Activated CD4-positive, alpha-beta T cell treated with anti-CD3 and anti-CD28 coated beads for 36 hours (primary cell): ENCODE data around the gene SWI5. TPM values are rescaled to one million over a fixed set of nuclear protein-coding genes. Genes with fewer than 3 reads are reported as not detected.
A peak's percentile ranks its signal among the peaks of the same experiment; 100 is the strongest.

Experiments
- ATAC-seq: fragments of 200-7000 bp; cut with Tn5 transposase; one replicate; pipeline ENCODE4 v1.10.0; 2021; ENCODE audit warnings: mild to moderate bottlenecking, moderate library complexity
- CTCF ChIA-PET: fragments of 350-600 bp; sonication (Branson Sonifier 250); formaldehyde crosslinking; loops from one replicate; lab custom pipeline; 2021; ENCODE audit warnings: antibody characterized with exemption; lab: Charles Lee
- POLR2A ChIA-PET: fragments of 350-600 bp; sonication (Branson Sonifier 250); formaldehyde crosslinking; loops from one replicate; lab custom pipeline; 2021; ENCODE audit warnings: antibody characterized with exemption, inconsistent platforms; lab: Charles Lee
- DNase-seq: peaks from one replicate; pipeline ENCODE4 v3.0.0-alpha.2; 2020
- H3K27ac Mint-ChIP-seq: one replicate; pipeline ENCODE4 v1.8.0; 2021; ENCODE audit warnings: mixed read lengths
- H3K27me3 Mint-ChIP-seq: one replicate; pipeline ENCODE4 v1.8.0; 2021; ENCODE audit warnings: mixed read lengths
- H3K36me3 Mint-ChIP-seq: one replicate; pipeline ENCODE4 v1.8.0; 2021; ENCODE audit warnings: low read depth, mixed read lengths
- H3K4me1 Mint-ChIP-seq: one replicate; pipeline ENCODE4 v1.8.0; 2021; ENCODE audit warnings: mixed read lengths
- H3K4me3 Mint-ChIP-seq: one replicate; pipeline ENCODE4 v1.8.0; 2021; ENCODE audit warnings: mild to moderate bottlenecking, moderate library complexity, mixed read lengths
- H3K9me3 Mint-ChIP-seq: one replicate; pipeline ENCODE4 v1.8.0; 2021; ENCODE audit warnings: low read depth, mixed read lengths
- intact Hi-C, 2 experiments: fragments of 100-400 bp; cut with DNase I in 1 of 2; cut with micrococcal nuclease in 1 of 2; formaldehyde crosslinking; loops; one replicate each; pipeline versions ENCODE4 v1.14.2 to v1.15.1; 2022 to 2024; cut with DNase I, micrococcal nuclease
- total RNA-seq, 2 experiments: library from RNA; stranded (reverse); gene quantifications; one replicate each; pipeline ENCODE4 v1.2.3, GENCODE V29; 2021

SWI5 gene
- total RNA-seq, 2 experiments from 2014 or later: 13.1 to 14.1 TPM

DNA sequence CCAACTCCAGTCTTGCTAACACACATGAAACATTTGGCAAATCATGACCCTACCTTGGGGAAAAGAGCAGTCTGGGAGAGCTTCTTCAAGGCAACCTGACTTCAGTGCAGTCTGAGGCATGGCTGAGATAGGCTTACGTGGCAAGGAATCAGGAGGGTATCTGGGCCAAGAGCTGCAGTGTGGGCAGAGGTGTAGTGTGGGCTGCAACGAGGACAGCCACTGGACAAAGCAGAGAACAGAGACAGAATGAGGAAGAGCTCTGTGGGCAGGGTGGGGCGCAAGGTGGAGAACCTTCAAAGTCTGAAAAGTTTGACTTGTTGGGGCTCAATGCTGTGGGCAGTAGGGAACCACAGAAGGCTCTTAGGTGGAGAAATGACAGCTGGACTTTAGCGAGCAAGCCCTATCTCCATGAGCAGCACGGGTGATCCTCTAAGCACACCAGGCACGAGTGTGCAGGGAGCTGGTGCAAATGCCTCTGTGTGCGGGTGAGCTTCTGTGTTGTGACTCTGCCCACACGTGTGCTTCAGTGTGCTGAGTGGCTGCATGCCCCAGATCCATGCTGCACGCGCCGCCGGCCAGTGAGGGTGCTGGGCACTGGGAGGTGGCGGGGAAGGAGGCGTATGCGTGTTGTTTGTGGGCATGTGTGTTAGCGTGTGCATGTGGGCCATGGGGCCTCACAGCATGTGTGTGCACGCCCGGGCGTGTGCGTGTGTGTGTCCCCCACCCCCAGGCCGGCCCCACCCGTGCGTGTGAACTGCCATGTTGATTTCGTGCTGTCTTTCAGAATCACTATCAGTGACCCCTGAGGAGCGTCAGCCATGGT lies 23.5 kb upstream of the SWI5 start:
- Mint-ChIP-seq H3K27me3 (peaks cover 5% of the 10 kb centered on the region), H3K9me3 (no peaks in the 10 kb centered on the region), H3K36me3 (peaks cover 2% of the 10 kb centered on the region), H3K27ac (no peak overlapping the region), H3K4me1 (peaks cover 7% of the 10 kb centered on the region), H3K4me3 (no peak overlapping the region)
- ChIA-PET CTCF (interaction anchor here (0.9 to 1.0 kb wide), 2 partner anchors 11 to 52 kb away, joined by 3 read pairs; no protein-coding TSS in a partner anchor), POLR2A (interaction anchor here (0.5 kb wide), 1 partner anchor 51 kb away, joined by 3 read pairs; no protein-coding TSS in a partner anchor)
- DNase-seq (no peak), ATAC-seq (no peak)
- intact Hi-C loops: no loop called here

DNA sequence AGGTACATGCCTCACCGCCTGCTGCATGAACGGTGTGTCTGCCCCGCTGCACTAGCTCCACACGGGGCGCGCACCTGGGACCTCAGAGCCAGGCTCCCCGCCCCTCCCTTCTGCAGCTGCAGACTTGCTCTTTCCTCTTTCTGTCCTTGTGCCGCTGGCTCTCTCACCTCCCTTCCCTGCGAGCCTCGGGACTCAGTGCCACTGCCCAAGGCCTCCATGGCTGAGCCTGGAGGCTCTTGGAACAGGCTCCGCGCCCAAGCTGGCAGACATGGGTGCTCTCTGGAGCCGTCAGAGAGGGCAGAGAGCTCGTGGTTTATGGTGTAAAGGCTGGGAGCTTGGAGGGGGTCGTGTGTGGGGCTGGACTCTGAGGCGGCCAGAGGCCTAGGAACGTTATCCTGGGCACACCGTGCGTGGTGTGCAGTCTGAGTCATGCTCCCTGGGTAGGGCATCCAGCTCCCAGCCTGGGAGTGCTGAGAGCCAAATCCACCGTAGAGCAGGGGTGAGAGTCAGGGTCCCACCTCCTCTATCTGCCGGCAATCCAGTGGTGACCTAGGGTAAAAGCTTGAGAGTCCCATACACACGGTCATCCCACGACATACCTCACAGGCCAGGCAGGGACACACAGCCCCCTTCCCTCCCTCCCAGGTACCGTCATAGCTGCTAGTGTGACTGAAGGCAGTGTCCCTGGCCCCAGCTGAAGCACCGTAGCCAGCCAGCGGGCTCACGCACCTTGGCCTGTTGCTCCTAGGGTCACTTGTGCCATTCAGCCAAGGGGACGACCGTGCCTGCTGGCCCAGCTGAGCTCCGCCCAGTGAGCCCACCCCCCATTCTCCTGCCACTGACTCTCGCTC lies 22.7 kb upstream of the SWI5 start:
- peaks cover 4% of the 10 kb centered on the region for H3K36me3 Mint-ChIP-seq
- ATAC-seq: no peak
- DNase-seq: no peak
- intact Hi-C loops: no loop called here
- POLR2A ChIA-PET: interaction anchor here (0.5 kb wide), 1 partner anchor 52 kb away, joined by 3 read pairs; no protein-coding TSS in a partner anchor
- H3K9me3 Mint-ChIP-seq: no peaks in the 10 kb centered on the region
- peaks cover 5% of the 10 kb centered on the region for H3K27me3 Mint-ChIP-seq
- CTCF ChIA-PET: interaction anchor here (0.6 to 1.0 kb wide), 3 partner anchors 12 to 21 kb away, joined by 3 read pairs; no protein-coding TSS in a partner anchor
- peaks cover 7% of the 10 kb centered on the region for H3K4me1 Mint-ChIP-seq
- no peak overlapping the region for H3K4me3 Mint-ChIP-seq
- no peak overlapping the region for H3K27ac Mint-ChIP-seq

DNA sequence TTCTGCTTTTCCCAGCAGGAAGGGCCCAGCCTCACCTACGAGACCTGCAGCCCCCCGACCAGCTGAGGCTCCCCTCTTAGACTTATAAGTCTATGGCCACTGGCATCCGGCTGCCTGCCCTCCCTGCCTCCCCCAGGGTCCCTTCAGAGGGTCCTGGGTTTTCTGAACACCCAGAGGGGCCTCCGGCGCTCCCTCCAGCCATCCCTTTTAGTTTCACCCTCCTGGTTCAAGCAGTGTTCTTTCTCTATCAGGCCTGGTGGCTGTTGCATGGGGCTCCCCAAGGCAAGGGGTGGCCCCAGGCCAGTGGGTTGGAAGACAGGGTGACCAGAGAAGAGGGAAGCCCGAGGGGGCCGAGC lies 22.1 kb upstream of the SWI5 start:
- Mint-ChIP-seq H3K27me3 (peaks cover 5% of the 10 kb centered on the region), H3K4me3 (no peak overlapping the region), H3K27ac (no peak overlapping the region), H3K36me3 (peaks cover 6% of the 10 kb centered on the region), H3K4me1 (peaks cover 7% of the 10 kb centered on the region), H3K9me3 (no peaks in the 10 kb centered on the region)
- DNase-seq: no peak
- ChIA-PET CTCF (interaction anchor here (0.6 kb wide), 1 partner anchor 20 kb away, joined by 3 read pairs; no protein-coding TSS in a partner anchor), POLR2A (no interaction called here)
- no peak for ATAC-seq
- intact Hi-C loops: no loop called here

DNA sequence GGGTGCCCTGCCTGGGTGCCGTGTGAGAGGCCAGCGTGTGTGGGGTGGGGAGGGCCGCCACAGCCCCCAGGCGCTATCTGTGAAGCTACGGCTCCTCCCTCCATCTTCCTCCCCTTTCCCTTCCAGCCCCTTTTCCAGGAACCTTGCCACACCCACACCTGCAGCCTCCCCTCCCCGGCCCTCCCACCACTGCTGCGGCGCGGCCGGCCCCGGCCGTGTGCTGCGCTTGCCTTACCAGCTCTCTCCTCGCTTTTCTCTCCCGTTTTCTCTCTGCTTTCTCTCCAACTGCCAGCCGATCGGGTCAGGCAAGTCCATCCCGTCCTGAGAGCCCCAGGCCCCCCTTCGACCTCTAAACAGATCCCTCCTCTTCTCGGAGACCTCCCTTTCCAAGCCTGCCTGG lies 21.7 kb upstream of the SWI5 start:
- ChIA-PET CTCF (no interaction called here), POLR2A (no interaction called here)
- DNase-seq (no peak), ATAC-seq (no peak)
- Mint-ChIP-seq H3K36me3 (peaks cover 6% of the 10 kb centered on the region), H3K27ac (no peak overlapping the region), H3K4me1 (peaks cover 7% of the 10 kb centered on the region), H3K27me3 (peaks cover 5% of the 10 kb centered on the region), H3K4me3 (no peak overlapping the region), H3K9me3 (no peaks in the 10 kb centered on the region)
- intact Hi-C loops: no loop called here

DNA sequence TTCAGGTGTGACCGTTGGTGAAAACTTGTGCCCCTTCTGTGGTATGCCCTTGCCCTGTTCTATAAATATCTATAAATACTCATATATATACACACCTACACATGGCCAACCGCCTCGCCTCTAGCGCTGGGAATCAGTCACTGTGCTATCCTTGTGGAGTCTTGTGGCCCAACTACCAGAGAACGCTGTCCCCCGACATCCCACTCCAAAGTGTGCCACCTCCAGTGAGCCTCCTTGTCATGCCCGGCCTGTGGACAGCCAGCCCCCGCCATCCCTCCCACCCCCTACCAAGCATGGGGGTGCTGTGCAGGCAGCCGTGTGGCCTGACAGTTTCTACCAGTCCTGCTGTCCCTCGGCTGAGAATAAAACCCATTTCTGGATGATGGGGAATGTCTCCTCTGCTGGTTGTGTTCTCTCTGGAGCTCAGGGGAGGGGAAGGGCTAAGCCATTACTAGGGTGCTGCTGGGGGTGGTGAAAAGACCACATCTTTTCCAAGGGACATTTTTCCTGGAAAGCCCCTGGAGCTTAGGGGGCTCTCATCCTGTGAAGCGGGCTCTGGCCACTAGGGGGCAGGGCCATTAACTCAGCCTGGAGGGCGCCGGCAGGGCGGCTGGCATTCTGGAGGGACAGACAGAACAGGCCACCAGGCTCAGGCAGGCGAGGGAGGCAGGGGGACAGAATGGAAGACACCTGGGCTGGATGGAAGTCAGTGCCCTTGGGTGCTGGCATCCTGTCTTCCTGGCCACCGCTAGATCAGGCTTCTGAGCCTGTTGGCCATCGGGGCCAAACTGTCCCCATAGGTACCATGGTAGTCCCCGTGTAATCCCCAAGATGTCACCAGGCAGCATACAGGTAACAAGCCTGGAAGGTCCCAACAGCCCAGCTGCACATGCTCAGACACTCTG lies 21.0 kb upstream of the SWI5 start:
- intact Hi-C loops: no loop called here
- DNase-seq (peak; percentile 76), ATAC-seq (no peak)
- Mint-ChIP-seq H3K4me3 (no peak overlapping the region), H3K4me1 (peaks cover 4% of the 10 kb centered on the region), H3K9me3 (no peaks in the 10 kb centered on the region), H3K27ac (no peak overlapping the region), H3K27me3 (peaks cover 5% of the 10 kb centered on the region), H3K36me3 (peaks cover 9% of the 10 kb centered on the region)
- POLR2A ChIA-PET: no interaction called here
- CTCF ChIA-PET: interaction anchor here (0.6 to 1.7 kb wide), 6 partner anchors 10 to 842 kb away, joined by 3 to 6 read pairs (median 3); no protein-coding TSS in a partner anchor

DNA sequence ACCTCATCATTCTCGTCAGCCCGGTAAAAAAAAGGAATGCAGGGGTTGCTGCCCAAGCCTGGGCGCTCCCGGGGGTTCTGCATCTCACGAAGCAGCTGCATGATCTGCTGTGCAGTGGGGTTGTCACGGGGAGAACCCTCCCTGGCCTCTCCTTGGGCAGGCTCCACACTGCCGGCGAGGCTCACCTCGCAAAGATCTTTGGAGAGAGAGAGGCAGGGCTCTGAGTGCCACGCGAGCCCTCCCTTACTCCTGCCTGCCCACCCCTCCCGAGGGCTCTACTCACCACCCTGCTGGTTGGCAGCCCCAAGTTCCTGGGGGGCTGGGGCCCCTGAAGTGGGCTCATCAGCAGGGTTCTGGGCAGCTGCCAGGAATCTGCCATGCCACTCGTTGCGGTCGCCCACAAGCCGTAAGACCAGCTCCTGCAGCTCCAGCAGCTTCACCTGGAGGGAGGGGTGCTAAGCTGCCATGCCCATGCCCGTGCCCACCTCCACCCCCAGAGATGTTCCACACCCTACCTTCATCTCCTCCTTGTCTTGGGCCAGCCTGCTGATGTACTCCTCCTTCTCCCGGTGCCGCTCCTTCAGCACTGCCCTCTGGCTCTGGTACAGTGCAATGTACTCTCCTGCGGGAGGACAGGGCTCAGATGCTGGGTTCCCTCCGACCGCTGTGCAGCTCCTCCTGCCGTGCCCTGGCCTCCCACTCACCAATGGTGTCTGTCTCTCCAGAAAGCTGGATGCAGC lies 18.8 kb upstream of the SWI5 start:
- DNase-seq: no peak
- H3K9me3 Mint-ChIP-seq: no peaks in the 10 kb centered on the region
- peaks cover 19% of the 10 kb centered on the region for H3K36me3 Mint-ChIP-seq
- ATAC-seq: no peak
- POLR2A ChIA-PET: no interaction called here
- CTCF ChIA-PET: interaction anchor here (1.2 kb wide), 1 partner anchor 11 kb away, joined by 4 read pairs; no protein-coding TSS in a partner anchor
- peaks cover under 1% of the 10 kb centered on the region for H3K27me3 Mint-ChIP-seq
- H3K27ac Mint-ChIP-seq: no peak overlapping the region
- intact Hi-C loops: no loop called here
- no peaks in the 10 kb centered on the region for H3K4me1 Mint-ChIP-seq
- H3K4me3 Mint-ChIP-seq: no peak overlapping the region

DNA sequence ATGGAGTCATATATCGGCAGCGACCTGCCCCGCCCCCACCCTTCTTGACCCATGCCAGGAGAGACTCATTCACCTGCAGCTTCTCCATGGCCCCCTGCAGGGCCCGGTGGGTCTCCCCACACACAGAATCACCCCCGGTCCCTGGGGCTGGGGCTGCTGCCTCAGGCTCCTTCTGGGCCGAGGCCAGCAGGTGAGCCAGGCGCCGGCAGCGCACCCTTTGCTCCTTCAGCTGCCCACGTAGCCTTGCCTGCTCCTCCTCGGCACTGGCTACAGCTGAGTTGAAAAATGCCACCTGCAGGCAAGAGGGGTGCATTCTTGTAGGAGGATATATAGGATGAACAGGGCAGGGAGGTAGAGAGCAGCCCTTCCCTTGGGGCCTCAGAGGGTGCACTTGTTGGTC lies 18.2 kb upstream of the SWI5 start:
- CTCF ChIA-PET: interaction anchor here (1.2 kb wide), 1 partner anchor 11 kb away, joined by 4 read pairs; no protein-coding TSS in a partner anchor
- H3K4me3 Mint-ChIP-seq: no peak overlapping the region
- DNase-seq: no peak
- no peaks in the 10 kb centered on the region for H3K27me3 Mint-ChIP-seq
- ATAC-seq: no peak
- no peaks in the 10 kb centered on the region for H3K4me1 Mint-ChIP-seq
- intact Hi-C loops: no loop called here
- H3K9me3 Mint-ChIP-seq: no peaks in the 10 kb centered on the region
- H3K27ac Mint-ChIP-seq: no peak overlapping the region
- peaks cover 19% of the 10 kb centered on the region for H3K36me3 Mint-ChIP-seq
- POLR2A ChIA-PET: no interaction called here

DNA sequence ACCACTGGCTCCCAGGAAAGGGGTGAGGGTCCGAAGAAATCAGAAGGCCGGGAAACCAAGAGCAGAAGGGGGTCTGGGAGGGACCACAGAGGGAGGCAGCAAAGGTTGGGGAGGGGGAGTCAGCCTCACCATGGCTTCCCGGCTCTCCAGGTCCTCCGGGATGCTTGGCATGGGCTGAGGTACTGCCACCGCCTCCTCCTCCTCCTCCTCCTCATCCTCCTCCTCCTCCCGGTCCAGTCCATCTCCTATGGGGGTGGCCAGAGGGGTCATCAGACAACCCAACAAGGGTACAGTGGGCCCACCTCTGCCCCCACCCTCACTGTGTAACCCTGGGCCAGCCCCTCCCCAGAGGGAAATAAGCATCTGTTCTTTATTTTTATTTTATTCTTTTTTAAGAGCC lies 17.8 kb upstream of the SWI5 start:
- H3K36me3 Mint-ChIP-seq: peaks cover 19% of the 10 kb centered on the region
- H3K4me3 Mint-ChIP-seq: no peak overlapping the region
- no peak for DNase-seq
- H3K27me3 Mint-ChIP-seq: no peaks in the 10 kb centered on the region
- ChIA-PET CTCF (interaction anchor here (1.2 kb wide), 1 partner anchor 10 kb away, joined by 4 read pairs; no protein-coding TSS in a partner anchor), POLR2A (no interaction called here)
- ATAC-seq: no peak
- H3K9me3 Mint-ChIP-seq: no peaks in the 10 kb centered on the region
- H3K4me1 Mint-ChIP-seq: no peaks in the 10 kb centered on the region
- no peak overlapping the region for H3K27ac Mint-ChIP-seq
- intact Hi-C loops: no loop called here

DNA sequence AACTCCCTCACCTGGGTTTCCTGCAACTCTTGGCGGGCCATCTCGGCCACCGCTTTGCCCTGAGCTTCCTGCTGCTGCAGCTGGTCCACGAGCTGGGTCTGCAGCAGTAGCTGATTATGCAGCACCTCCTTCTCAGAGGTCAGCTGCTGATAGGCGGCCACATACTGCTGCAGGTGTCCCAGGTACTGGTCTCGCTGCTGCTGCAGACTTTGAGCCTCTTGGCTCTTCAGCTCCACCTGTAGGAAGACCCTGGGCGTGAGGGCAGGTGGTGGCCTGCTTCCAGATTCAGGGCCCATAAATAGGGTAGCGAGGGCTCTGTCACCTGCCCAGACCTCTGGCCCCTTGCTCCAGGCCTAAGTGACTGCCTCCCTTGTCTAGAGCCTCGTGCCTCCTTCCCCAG lies 16.9 kb upstream of the SWI5 start:
- no peak for DNase-seq
- Mint-ChIP-seq H3K4me3 (no peak overlapping the region), H3K9me3 (no peaks in the 10 kb centered on the region), H3K36me3 (peaks cover 19% of the 10 kb centered on the region), H3K4me1 (no peaks in the 10 kb centered on the region), H3K27me3 (no peaks in the 10 kb centered on the region), H3K27ac (no peak overlapping the region)
- intact Hi-C loops: no loop called here
- no peak for ATAC-seq
- CTCF ChIA-PET: interaction anchor here (1.6 kb wide), 1 partner anchor 9 kb away, joined by 4 read pairs; no protein-coding TSS in a partner anchor
- POLR2A ChIA-PET: no interaction called here

DNA sequence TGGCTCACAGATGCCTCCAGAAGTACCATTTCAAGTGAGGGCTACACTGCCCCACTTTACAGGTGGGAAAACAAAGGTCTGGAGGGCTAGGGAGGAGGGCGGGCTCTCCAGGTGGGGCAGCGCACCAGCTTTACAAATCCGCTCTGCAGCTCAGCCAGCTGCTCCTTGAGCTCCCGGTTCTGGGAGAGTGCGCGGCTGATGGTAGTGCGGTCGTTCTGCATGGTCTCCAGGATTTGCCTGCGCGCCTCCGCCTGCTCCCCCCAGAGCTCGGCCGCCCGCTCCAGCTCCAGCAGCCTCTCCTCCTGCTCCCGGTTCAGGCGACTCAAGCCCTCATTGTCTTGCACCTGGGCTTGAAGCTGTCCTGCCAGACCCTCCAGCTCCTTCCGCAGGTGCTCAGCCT lies 15.7 kb upstream of the SWI5 start:
- peaks cover 19% of the 10 kb centered on the region for H3K36me3 Mint-ChIP-seq
- DNase-seq (no peak), ATAC-seq (no peak)
- intact Hi-C loops: no loop called here
- POLR2A ChIA-PET: no interaction called here
- H3K4me3 Mint-ChIP-seq: no peak overlapping the region
- no peaks in the 10 kb centered on the region for H3K27me3 Mint-ChIP-seq
- CTCF ChIA-PET: interaction anchor here (0.7 to 1.6 kb wide), 2 partner anchors 10 to 157 kb away, joined by 3 to 4 read pairs; no protein-coding TSS in a partner anchor
- H3K27ac Mint-ChIP-seq: no peak overlapping the region
- no peaks in the 10 kb centered on the region for H3K4me1 Mint-ChIP-seq
- H3K9me3 Mint-ChIP-seq: no peaks in the 10 kb centered on the region
